H1 (cell line): ENCODE data around the gene PHF14. TPM values are rescaled to one million over a fixed set of nuclear protein-coding genes. Genes with fewer than 3 reads are reported as not detected.

ENCODE experiments used
- ASH2L ChIP-seq: fragments of 200-600, 300-600 bp; sonication (generic); IDR thresholded peaks from one replicate; pipeline ENCODE4 v1.7.1; 2017; ENCODE audit warnings: low read length
- ATF2 ChIP-seq: IDR thresholded peaks from 2 replicates; pipeline ENCODE4 v1.6.1; 2012; ENCODE audit warnings: low read length, inconsistent platforms
- CHD7 ChIP-seq: fragments of 300-600 bp; sonication (generic); IDR thresholded peaks from 2 replicates; pipeline ENCODE4 v1.7.1; 2012; ENCODE audit warnings: low read length, moderate library complexity, mild to moderate bottlenecking, inconsistent platforms; ENCODE audit not compliant: insufficient replicate concordance
- GABPA ChIP-seq: IDR thresholded peaks from 2 replicates; pipeline ENCODE4 v1.6.1; 2011; ENCODE audit warnings: mild to moderate bottlenecking, low read length, moderate library complexity, borderline replicate concordance; ENCODE audit not compliant: insufficient read depth
- JUND ChIP-seq: IDR thresholded peaks from 2 replicates; pipeline ENCODE4 v1.6.1; 2011; ENCODE audit warnings: mild to moderate bottlenecking, improper control_type of control experiment, low read length
- MAFK ChIP-seq: IDR thresholded peaks from 2 replicates; pipeline ENCODE4 v1.6.1; 2012; ENCODE audit warnings: low read depth, mild to moderate bottlenecking, improper control_type of control experiment, low read length
- TCF12 ChIP-seq: IDR thresholded peaks from 2 replicates; pipeline ENCODE4 v1.6.1; 2011; ENCODE audit warnings: low read depth, mild to moderate bottlenecking, low read length
- TEAD4 ChIP-seq: IDR thresholded peaks from 2 replicates; pipeline ENCODE4 v1.6.1; 2012; ENCODE audit warnings: low read depth, low read length, inconsistent platforms, mixed read lengths
- polyA plus RNA-seq, 7 experiments: library from polyadenylated mRNA; depleted of rRNA in 3 of 7; stranded (reverse) in 5 of 7; unstranded in 2 of 7; fragments of >200 nt in 5 of 7; fragments of 200-250 nt in 2 of 7; gene quantifications; 1 replicate in 5 of 7; 2 replicates in 1 of 7; 4 replicates in 1 of 7; pipeline versions ENCODE4 v1.2.1 to v1.2.3, GENCODE V29; 2011 to 2013; ENCODE audit warnings: missing spikeins in 2 of 7, mixed read lengths in 2 of 7
- total RNA-seq: library from RNA; stranded (reverse); fragmentation: NEBNext Ultra II Directional; extraction: Animal tissue kit (Norgen Biotek cat#: 25700); gene quantifications from 2 replicates; pipeline ENCODE4 v1.2.1, GENCODE V29; 2021

PHF14 gene
- total and polyA plus RNA-seq, 2 of the 8 experiments (the other 6 are each of a cell fraction or from before 2014, with no cell fraction given) = 17.9 to 70.6 TPM

GRCh38 chr7:11193131-11193867, 219.6 kb downstream of the PHF14 start (continued):
- TF ChIP-seq CHD7 (peak; percentile 41), ATF2 (peak; percentile 57; the same call in 1 of the 2 replicates), MAFK (no peak), ASH2L (peak; percentile 97), JUND (no peak), TCF12 (0 out of 2 replicates have a peak, but pooled peaks have one; percentile 20), TEAD4 (no peak), GABPA (no peak)
